Esophagus (tissue), 2 donors: ENCODE results near the gene ATIC. TPM values are rescaled to one million over a fixed set of nuclear protein-coding genes. Genes with fewer than 3 reads are reported as not detected.

Experiments
- H3K27ac ChIP-seq, 2 donors: one replicate each; pipeline ENCODE4 v1.5.1; 2013; ENCODE audit warnings: low read depth in 2 of 2, mild to moderate bottlenecking in 2 of 2, inconsistent platforms in 1 of 2, low read length in 1 of 2, moderate library complexity in 1 of 2
- H3K27me3 ChIP-seq, 2 donors: one replicate each; pipeline ENCODE4 v1.6.1; 2013; ENCODE audit warnings: low read length in 2 of 2, control low read depth in 1 of 2, mild to moderate bottlenecking in 1 of 2; ENCODE audit not compliant: insufficient read depth in 2 of 2, control insufficient read depth in 1 of 2
- H3K36me3 ChIP-seq, 2 donors: one replicate each; pipeline ENCODE4 v1.6.1; 2013; ENCODE audit warnings: low read length in 1 of 2; ENCODE audit not compliant: control insufficient read depth in 2 of 2, insufficient read depth in 2 of 2
- H3K4me1 ChIP-seq, 2 donors: one replicate each; pipeline ENCODE4 v1.6.1; 2013; ENCODE audit warnings: low read length in 1 of 2; ENCODE audit not compliant: control insufficient read depth in 2 of 2, insufficient read depth in 2 of 2
- H3K4me3 ChIP-seq, 2 donors: one replicate each; pipeline ENCODE4 v1.5.1; 2013; ENCODE audit warnings: low read length in 2 of 2, mild to moderate bottlenecking in 2 of 2, low read depth in 1 of 2, moderate library complexity in 1 of 2
- H3K9me3 ChIP-seq, 2 donors: one replicate each; pipeline ENCODE4 v1.6.1; 2013; ENCODE audit warnings: mild to moderate bottlenecking in 2 of 2, low read depth in 1 of 2, low read length in 1 of 2, moderate library complexity in 1 of 2; ENCODE audit not compliant: control insufficient read depth in 2 of 2, insufficient read depth in 1 of 2
- WGBS, 2 donors: extraction: QIAGEN DNeasy Blood & Tissue Kit; methylation state at CpG; one replicate each; pipeline ENCODE4 v1.1.7; 2013; 5-methylcytosine and 5-hydroxymethylcytosine counted together
- polyA plus RNA-seq, 2 donors: library from polyadenylated mRNA; stranded (reverse); fragments of 200-250 nt; gene quantifications; one replicate each; pipeline ENCODE4 v1.2.3, GENCODE V29; 2013
- donor health status: healthy with polysubstance abuse.
- donor health status: Bipolar disorder and iron deficiency.

The ATIC gene
- polyA plus RNA-seq, 2 donors = 55.7 to 76.9 TPM

DNA sequence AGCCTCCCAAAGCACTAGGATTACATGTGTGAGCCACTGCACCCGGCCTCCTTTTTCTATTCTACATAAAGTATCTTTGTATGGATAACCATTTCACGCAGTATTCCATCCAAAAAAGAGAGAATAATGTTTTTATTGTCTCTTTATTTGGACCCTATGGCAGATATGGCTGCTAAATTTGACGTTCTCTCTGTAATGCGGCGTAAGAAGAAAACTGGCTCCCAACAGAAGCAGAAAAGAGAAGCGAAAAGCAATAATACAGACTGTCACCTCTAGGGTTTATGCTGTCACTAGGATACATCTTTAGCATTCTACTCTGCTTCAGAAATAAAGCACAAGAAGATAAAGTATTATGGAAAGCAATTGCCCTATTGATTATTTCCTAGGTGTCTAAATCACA is 68.1 kb downstream of the ATIC start:
- peaks cover 0 to 2% of the 10 kb centered on the region in 2 donors for H3K36me3 ChIP-seq
- no peak overlapping the region for H3K4me3 ChIP-seq
- no peaks in the 10 kb centered on the region for H3K9me3 ChIP-seq
- no peaks in the 10 kb centered on the region for H3K27me3 ChIP-seq
- no peak overlapping the region for H3K27ac ChIP-seq
- H3K4me1 ChIP-seq = no peaks in the 10 kb centered on the region
- WGBS, 2 donors = 94 to 96% methylated on average over 6 of the region's 6 CpGs

DNA sequence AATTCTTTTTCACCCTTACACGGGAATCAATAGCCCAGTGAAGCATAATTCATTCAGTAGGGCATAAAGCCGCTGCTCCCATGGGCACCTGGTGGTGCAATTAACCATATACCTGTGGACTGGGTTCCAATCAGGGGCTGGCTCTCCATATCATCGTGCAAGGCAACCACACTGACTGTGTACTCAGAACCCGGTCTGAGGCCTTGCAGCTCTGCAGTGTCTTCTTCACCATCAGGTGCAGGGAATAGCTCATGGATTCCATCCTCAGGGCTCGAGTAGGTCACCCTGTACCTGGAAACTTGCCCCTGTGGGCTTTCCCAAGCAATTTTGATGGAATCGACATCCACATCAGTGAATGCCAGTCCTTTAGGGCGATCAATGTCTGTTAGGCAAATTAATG is 68.8 kb downstream of the ATIC start:
- H3K36me3 ChIP-seq = no peaks in the 10 kb centered on the region
- 89 to 90% methylated on average over 7 of the region's 7 CpGs for WGBS, 2 donors

DNA sequence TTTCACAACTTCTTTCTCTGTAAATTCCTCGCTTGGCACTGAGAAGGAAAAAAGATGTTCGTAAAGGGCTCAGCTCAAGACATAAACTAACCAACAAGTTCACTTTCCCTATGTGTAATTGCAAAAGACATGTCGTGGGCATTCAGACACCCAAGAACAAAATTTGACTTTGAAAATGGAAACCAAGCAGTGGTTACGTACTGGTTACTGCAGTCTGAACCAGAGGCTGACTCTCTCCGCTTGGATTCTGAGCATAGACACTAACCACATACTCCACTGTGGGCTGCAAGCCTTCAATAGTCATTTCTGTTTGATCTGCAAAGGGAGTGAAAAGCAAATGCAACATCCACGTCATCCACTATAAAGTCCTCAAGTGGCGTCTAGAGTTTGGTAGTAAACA is 70.2 kb downstream of the ATIC start:
- H3K4me1 ChIP-seq = no peaks in the 10 kb centered on the region
- no peaks in the 10 kb centered on the region for H3K9me3 ChIP-seq
- H3K36me3 ChIP-seq = no peaks in the 10 kb centered on the region
- WGBS, 2 donors = 90 to 94% methylated on average over 7 of the region's 7 CpGs
- H3K27ac ChIP-seq = no peak overlapping the region
- no peak overlapping the region for H3K4me3 ChIP-seq
- no peaks in the 10 kb centered on the region for H3K27me3 ChIP-seq

More for the DNA sequence above, 68.8 kb downstream of the ATIC start:
- H3K27ac ChIP-seq = no peak overlapping the region
- H3K9me3 ChIP-seq = no peaks in the 10 kb centered on the region
- H3K27me3 ChIP-seq = no peaks in the 10 kb centered on the region
- no peaks in the 10 kb centered on the region for H3K4me1 ChIP-seq
- no peak overlapping the region for H3K4me3 ChIP-seq

DNA sequence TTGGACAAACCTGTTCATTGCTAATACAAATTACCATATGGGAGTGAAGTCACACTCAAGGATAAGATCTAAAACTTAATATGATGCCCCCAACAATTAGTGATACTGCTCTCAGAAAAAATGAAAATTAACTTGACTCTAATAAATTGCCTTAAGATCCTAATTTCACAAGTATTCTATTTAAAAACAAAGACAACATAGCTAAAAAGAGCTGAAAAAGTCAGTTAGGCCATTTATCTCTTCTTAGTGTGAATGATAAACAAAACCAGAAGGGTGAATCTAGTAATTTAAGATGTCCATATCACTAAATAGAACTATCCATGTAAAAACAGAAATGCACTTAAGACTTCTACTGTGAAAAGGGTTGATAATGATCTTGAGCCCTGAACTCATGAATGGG is 70.6 kb downstream of the ATIC start:
- H3K36me3 ChIP-seq = no peaks in the 10 kb centered on the region
- no peak overlapping the region for H3K27ac ChIP-seq

DNA sequence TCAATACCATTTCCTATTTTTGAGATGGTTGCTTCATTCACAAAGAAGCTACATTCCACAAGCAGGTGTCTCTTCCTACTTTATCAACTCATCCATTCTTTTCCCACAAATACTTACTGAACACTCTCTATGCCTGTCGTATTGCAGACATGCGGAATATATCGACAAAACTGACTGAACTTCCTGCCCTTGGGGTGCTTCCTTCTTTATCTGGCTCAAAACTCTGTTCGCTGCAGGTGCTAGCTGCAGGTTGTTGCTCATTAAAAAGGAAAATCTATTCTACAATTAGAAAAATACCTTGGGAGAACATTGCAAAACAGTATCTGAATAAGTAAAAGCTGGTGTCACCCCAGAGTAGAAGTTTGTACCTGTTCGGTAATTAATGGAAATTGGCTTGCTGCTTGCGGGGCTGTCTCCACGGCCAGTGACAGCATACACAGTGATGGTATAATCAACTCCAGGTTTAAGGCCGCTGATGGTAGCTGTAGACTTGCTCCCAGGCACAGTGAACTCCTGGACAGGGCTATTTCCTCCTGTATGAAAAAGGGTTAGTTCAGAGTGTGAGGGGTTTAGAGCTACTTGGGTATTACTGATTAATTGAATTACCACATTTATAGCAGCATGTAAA is 71.9 kb downstream of the ATIC start:
- Histone ChIP-seq H3K27ac (no peak overlapping the region), H3K36me3 (no peaks in the 10 kb centered on the region), H3K4me3 (no peak overlapping the region), H3K4me1 (no peaks in the 10 kb centered on the region), H3K27me3 (no peaks in the 10 kb centered on the region), H3K9me3 (no peaks in the 10 kb centered on the region)
- 92 to 94% methylated on average over 8 of the region's 8 CpGs for WGBS, 2 donors

More for the DNA sequence above, 70.6 kb downstream of the ATIC start:
- H3K4me1 ChIP-seq = no peaks in the 10 kb centered on the region
- no peaks in the 10 kb centered on the region for H3K27me3 ChIP-seq
- H3K9me3 ChIP-seq = no peaks in the 10 kb centered on the region
- no peak overlapping the region for H3K4me3 ChIP-seq

DNA sequence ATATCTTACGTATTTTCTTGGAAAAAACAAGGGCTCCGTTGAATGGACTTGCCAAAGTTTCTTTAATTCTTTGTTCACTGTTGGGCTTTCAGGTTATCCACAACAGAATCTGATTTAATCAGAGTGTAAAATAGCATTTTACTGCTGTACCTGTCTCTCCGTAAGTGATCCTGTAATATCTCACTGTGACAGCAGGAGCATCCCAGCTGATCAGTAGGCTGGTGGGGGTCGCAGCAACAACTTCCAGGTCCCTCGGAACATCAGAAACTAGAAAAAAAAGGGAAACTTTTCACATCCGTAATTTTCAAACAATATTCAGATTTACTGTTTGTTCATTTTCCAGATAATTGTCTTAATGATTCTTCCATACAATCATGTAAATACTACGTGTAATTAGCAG is 72.9 kb downstream of the ATIC start:
- no peaks in the 10 kb centered on the region for H3K9me3 ChIP-seq
- H3K4me3 ChIP-seq = no peak overlapping the region
- H3K36me3 ChIP-seq = no peaks in the 10 kb centered on the region
- 78 to 81% methylated on average over 7 of the region's 7 CpGs for WGBS, 2 donors
- H3K27ac ChIP-seq = no peak overlapping the region
- no peaks in the 10 kb centered on the region for H3K27me3 ChIP-seq
- H3K4me1 ChIP-seq = no peaks in the 10 kb centered on the region

DNA sequence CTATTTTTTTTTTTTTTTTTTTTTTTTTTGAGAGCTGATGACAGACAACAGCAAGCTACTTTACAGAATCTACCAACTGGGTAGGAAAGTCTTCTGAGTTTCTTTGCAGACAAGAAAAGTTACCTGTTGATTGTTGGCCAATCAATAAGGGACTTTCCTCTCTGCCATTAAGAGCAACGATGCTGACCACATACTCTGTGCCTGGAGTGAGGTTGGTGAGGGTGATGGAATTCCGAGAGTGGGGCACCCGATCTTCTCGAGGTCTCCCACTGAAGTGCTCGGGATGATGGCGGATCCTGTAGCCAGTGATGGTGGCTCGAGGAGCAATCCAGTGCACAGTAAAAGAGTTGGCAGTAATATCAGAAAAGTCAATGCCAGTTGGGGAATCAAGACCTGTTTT is 74.7 kb downstream of the ATIC start:
- WGBS, 2 donors = 95 to 96% methylated on average over 7 of the region's 7 CpGs
- Histone ChIP-seq H3K4me1 (no peaks in the 10 kb centered on the region), H3K9me3 (no peaks in the 10 kb centered on the region), H3K27me3 (no peaks in the 10 kb centered on the region), H3K4me3 (no peak overlapping the region), H3K36me3 (no peaks in the 10 kb centered on the region), H3K27ac (no peak overlapping the region)

DNA sequence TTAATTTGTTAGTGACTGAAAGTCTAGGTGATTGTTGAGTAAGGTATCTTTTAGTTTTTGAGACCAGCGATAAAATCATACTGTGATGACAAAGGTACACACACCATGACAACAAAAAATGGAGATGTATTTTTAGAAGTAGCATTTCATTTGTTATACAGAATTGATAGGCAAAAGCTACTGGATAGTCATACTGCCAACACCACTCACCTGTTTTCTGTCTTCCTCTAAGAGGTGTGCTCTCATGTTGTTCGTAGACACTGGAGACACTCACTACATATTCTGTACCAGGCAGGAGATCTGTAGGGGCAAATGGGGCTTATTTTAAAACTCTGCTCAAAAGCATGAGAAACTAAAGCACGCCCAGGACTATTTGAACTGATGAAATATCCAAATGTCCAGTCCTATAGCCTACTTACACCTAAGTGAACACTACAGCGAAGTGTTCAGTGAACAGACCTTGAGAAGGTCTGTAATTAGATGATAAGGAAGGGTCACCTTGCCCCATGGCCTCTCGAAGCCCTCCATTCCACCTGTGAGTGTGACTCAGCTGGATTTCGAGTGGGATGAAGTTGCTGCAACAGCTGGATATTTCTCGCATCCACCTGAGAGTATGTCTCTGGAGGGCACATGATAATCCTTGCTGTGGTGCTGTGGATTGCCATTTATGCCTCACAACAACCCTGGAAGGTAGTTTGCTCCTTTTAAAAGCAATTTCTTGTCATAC is 76.3 kb downstream of the ATIC start:
- H3K9me3 ChIP-seq = no peaks in the 10 kb centered on the region
- no peaks in the 10 kb centered on the region for H3K36me3 ChIP-seq
- no peak overlapping the region for H3K27ac ChIP-seq
- no peak overlapping the region for H3K4me3 ChIP-seq
- H3K4me1 ChIP-seq = no peaks in the 10 kb centered on the region
- no peaks in the 10 kb centered on the region for H3K27me3 ChIP-seq
- 87 to 90% methylated on average over 7 of the region's 7 CpGs for WGBS, 2 donors

DNA sequence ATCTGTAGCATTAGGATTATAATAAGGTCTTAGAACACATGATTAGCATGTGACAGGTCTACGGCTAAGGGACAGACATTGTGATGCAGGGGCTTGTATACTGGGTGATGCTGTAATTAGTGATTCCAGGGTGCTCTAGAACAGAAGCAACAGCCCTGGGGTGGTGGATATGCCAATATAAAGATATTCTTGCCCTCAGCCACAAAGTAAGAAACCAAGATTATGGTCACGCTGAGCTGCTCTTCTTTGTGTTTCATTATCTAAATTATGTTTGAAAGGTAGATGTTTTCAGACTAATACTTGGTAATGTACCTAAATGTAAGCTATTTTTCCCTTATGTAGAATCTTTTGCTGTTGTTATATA is 78.7 kb downstream of the ATIC start:
- Histone ChIP-seq H3K4me3 (no peak overlapping the region), H3K9me3 (no peaks in the 10 kb centered on the region), H3K4me1 (no peaks in the 10 kb centered on the region), H3K27ac (no peak overlapping the region), H3K27me3 (no peaks in the 10 kb centered on the region), H3K36me3 (peaks cover 0 to 2% of the 10 kb centered on the region in 2 donors)
- WGBS, 2 donors = 82 to 91% methylated on average over 2 of the region's 2 CpGs

DNA sequence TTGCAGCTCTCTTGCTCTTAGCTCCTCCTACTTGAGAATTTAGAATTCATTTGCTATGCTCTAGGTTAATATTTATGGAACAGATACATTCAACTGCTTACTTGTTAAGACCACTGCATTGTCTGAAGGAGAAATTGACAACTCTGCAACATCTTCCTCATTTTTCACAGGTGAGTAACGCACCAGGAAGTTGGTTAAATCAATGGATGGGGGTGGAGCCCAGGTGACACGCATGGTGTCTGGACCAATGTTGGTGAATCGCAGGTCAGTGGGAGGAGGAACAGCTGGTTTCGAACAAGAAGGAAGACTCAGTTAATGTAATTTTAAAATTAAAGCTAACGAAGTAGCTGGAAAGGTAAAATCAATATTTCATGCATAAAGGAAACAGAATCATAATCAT is 79.7 kb downstream of the ATIC start:
- Histone ChIP-seq H3K27ac (no peak overlapping the region), H3K4me1 (no peaks in the 10 kb centered on the region), H3K27me3 (no peaks in the 10 kb centered on the region), H3K36me3 (peaks cover 0 to 2% of the 10 kb centered on the region in 2 donors), H3K4me3 (no peak overlapping the region), H3K9me3 (no peaks in the 10 kb centered on the region)
- WGBS, 2 donors = 87 to 93% methylated on average over 5 of the region's 5 CpGs
